Limb (tissue), 2 donors: ENCODE measurements around the gene CXorf65.

Experiments
- DNase-seq, 2 donors: peaks; one replicate each; pipeline ENCODE4 v3.0.0-alpha.2; 2016; ENCODE audit errors: extremely low spot score in 2 of 2

CXorf65 gene

DNA sequence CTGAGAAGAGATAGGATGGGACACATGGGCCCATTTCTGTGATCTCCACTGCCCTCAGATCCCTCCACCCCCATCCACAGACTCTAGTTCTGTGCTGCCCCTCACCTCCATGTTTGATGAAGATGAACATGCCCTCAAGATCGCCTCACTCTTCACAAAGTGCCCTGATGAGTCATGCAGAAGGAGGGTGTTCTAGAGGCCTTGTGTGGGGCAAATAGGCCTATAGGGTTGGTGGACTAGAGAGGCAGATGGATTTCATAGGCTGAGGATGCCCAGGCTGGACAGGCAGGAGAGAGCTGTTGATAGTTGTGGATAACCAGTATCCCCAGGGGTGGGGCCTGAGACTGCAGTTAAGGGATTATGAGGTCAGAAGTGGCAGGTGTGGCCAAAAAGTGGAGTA, at the start of gene CXorf65:
Gene CXorf65 (minus strand): TSS at position 314 of the 400 bp plus-strand sequence. CDS start 184 bp downstream, at position 130.
- no peak for DNase-seq

DNA sequence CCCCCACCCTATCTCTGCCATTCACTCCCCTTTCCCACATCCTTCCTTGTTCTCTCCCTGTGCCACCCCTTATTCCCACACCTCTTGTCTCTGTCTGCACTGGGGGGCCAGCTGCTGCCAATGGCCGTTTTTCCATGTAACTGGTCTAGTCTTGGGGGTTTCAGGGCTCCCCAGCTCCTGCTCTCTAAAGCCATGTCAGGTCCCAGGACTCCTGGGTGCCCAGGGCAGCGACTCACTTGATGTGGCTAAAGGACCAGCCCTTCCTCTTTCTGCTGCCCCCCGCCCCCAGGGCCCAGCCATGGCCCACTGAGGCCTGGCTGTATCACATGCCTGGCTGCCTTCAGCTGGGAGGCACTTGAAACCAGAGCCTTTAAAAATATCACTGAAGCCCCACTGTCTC, 48.1 kb upstream of the CXorf65 start:
- no peak for DNase-seq

DNA sequence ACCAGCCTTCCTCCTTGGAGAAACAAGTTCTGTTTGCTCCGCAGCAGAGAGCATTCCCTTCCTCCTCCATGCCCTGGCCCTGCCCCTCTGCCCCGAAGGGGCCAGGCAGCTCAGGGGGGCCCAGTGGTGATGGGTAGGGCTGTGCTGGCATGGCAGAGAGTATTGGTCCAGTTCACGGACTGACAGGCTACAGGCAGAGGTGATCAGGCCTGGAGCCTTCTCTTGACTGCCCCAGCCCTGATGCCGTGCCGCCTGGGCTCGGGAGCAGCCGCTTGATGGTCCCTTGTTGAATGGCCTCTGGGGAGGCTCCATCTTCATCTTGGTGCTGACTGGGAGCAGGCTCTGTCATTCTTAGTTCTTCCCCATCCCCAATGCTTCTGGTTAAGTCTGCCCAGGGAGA, 47.7 kb upstream of the CXorf65 start:
- DNase-seq = no peak

DNA sequence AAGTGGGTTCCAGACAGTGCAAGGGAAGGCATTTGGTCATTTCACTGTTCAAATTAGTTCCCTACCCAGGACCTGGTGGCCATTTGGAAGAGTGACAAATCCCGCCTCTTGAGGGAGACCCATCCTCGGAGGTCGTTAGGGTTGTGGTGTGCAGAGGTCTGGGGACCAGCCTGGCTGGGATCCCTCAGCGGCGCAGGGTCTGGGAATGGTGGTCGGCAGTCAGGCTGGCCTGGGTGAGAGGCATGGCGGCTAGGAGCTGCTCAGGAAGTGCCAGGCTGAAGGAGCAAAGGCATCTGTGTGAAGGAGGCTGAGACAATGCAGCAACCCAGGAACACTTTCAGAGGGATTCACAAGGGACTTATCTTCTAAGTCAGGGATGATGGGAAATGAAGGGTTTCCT, 44.8 kb upstream of the CXorf65 start:
- no peak for DNase-seq

- DNase-seq = no peak
These were observed 41.7 kb upstream of the CXorf65 start for GRCh38 chrX:71148278-71148663.

GRCh38 chrX:71147496-71148277, 41.1 kb upstream of the CXorf65 start:
- DNase-seq = no peak

DNA sequence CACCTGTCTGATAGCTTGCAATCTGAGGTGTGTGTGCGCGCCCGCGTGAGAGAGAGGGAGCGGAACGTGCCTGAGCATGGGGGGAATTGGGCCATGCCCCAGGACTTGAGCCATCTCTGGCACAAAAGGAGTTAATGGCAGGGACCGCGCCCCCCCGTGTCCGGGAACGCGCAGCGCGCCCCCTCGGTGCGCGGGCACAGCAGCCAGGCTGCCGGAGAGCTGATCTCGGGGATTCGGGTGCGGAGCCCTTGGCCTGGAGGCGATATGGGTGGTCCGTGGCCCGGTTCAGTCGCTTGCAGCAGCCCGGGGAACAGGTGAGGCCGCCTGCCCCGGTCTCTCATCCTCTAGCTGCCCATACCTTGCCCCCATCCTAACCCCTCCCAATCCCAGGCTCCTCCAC, 38.1 kb upstream of the CXorf65 start, which contains the start of gene NLGN3:
Gene NLGN3 (plus strand): TSS at position 191 of the 400 bp plus-strand sequence. CDS start 2,909 bp downstream, outside the sequence.
- peak; percentile 3 to 75 for DNase-seq

- no peak for DNase-seq
These were observed 37.0 kb upstream of the CXorf65 start for GRCh38 chrX:71143508-71143907.

DNA sequence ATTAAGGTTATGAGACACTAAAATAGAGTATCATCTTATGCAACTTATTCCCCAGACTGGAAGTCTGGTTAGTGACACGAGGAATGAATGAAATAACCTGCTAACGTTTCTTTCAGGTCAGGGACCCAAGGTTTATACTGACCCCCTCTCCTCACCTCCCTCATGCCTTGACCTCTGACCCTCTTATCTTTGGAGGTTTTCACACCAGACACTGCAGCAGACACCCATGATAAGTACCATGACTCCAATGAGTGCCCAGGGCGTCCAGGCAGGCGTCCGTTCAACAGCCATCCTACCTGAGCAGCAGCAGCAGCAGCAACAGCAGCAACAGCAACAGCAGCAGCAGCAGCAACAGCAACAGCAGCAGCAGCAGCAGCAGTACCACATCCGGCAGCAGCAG, 33.9 kb upstream of the CXorf65 start:
- DNase-seq = no peak

DNA sequence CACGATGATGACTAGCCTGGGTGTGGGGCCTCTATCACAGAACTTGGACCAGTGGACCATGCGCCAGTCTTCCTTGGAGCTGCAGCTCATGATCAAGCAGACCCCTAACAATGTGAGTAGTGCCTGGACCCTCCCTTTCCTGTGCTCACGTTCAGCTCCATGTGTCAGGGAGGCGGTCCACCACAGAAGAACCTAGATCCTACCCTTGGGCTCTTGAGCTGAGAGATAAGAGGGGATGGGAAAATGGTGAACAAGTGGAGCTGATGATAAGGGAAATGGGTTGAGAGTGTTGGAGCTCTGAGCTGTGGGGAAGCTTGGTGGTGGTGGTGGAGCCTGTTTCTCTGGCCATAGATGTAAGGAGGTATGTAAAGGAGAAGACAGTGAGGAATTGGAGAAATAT, 25.0 kb upstream of the CXorf65 start:
- no peak for DNase-seq

GRCh38 chrX:71128915-71129765, 22.6 kb upstream of the CXorf65 start:
- peak; percentile 24 to 80 for DNase-seq

GRCh38 chrX:71128166-71128833, 21.8 kb upstream of the CXorf65 start:
- no peak for DNase-seq

GRCh38 chrX:71118985-71119535, 12.5 kb upstream of the CXorf65 start:
- no peak for DNase-seq

DNA sequence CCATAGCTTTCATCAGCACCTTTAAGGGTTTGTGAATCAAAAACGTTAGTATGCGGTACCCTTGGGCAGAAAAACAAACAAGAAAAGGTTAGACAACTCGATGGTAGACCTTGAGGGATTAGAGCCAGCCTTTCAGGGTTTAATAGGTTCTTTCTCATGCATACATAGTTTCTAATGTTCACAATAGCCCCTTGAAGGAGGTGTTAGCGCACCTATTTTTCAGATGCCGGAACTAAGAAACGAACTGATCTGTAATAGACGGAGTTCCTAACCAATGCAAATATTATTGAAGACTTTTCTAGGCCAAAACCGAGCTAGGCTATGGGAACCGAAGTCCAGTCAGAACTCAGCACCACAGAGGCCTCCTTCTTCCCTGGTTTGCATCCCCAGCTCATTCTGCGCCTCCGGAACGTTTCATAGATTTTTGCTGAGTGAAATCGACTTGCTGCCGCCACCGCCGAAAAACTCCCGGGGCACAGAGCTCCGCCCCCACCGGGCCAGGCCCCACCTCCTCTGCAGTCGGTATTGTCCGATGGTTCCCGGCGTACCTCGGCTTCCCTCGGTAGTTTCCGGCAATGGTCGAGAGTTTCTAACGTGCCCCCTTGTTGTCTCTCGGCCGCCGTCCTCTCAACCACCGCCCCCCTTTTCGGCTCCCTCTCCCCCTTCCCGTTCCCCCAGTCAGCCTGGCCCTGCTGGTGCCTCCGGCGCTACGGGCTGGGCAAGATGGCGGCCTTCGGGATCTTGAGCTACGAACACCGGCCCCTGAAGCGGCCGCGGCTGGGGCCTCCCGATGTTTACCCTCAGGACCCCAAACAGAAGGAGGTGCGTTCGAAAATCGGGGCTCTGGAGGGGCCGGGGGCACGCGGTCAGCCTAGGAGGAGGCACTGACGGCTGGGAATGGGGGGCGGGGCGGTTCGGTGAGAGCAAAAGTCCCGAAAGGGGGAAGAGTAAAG, 11.8 kb upstream of the CXorf65 start, which contains the start of gene MED12:
Gene MED12 (plus strand): TSS at position 565 of the 953 bp plus-strand sequence. CDS start 159 bp downstream, at position 724.
- peak; percentile 74 to 89 for DNase-seq

DNA sequence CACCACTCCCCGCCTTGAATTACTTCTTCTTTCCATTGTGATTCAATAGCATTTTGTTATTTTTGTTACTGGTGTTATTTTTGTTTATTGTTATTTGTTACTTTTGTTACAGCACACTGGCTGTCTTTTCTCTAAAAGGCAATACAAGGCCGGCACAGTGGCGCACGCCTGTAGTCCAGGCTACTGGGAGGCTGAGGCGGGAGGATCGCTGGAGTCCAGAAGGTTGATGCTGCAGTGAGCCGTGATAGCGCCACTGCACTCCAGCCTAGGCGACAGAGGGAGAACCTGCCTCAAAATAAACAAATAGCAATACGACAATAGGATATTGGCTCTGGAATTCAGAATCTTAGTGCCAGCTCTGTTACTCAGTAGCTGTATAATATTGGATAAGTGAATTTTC, 10.8 kb upstream of the CXorf65 start:
- no peak for DNase-seq

- no peak for DNase-seq
These were observed 5.4 kb upstream of the CXorf65 start for GRCh38 chrX:71111921-71112431.

GRCh38 chrX:71111141-71111843, 4.8 kb upstream of the CXorf65 start, which contains the start of gene IL2RG:
TSS of gene IL2RG (minus strand) at chrX:71111577. CDS start at chrX:71111539, 38 bp downstream.
- no peak for DNase-seq

GRCh38 chrX:71109051-71109450, 2.5 kb upstream of the CXorf65 start:
- no peak for DNase-seq

DNA sequence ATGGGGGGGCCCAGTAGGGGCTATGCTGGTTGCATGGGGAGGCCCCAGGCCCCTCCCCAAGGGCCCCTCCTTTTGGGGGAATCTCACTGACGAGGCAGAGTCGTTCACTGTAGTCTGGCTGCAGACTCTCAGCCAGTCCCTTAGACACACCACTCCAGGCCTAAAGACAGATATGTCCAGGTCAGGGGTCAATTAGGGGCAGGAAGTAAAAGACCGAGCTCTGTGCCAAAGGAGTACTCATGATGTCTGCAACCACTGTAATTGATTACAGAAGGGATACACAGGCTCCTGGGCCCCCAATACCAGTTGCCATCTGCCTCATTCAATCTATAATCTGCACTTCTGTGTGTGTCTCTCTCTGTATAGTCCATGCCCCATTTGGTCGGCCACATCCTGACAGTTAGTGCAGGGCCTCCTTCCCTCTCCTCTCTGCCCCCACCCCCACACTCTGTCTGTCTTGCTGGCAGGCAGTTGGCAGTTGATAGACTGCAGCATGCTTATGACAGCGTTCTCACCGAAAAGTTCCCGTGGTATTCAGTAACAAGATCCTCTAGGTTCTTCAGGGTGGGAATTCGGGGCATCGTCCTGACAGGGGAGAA, 1.3 kb upstream of the CXorf65 start:
- DNase-seq = no peak
